Endothelial cell of umbilical vein (primary cell): ENCODE data around the gene MAGI1. TPM values are rescaled to one million over a fixed set of nuclear protein-coding genes. Genes with fewer than 3 reads are reported as not detected.

Experiments used
- BruUV-seq: library from RNA; stranded (reverse); fragments of 400-500 nt; replicated peaks from 2 replicates; lab custom pipeline; 2021; lab: Mats Ljungman, UMichigan
- CTCF ChIA-PET: fragments of 300-600, 350-600 bp; sonication (Branson Sonifier 250); formaldehyde crosslinking; loops from one replicate; lab custom pipeline; 2021; ENCODE audit warnings: antibody characterized with exemption, inconsistent platforms; lab: Charles Lee
- POLR2A ChIA-PET: fragments of 300-600, 350-600 bp; sonication (Branson Sonifier 250); formaldehyde crosslinking; loops from one replicate; lab custom pipeline; 2021; ENCODE audit warnings: antibody characterized with exemption, inconsistent platforms; lab: Charles Lee
- DNase-seq: peaks from one replicate; pipeline ENCODE4 v3.0.0-alpha.2; 2011; ENCODE audit warnings: low read depth, low spot score
- FAIRE-seq: peaks from 2 replicates; lab custom pipeline; 2011; peaks lifted over from hg19 to GRCh38; lab: Jason Lieb, UNC
- H2AFZ ChIP-seq: 2 replicates; pipeline ENCODE4 v1.6.0; 2012; ENCODE audit warnings: low read depth, low read length, control low read depth, inconsistent platforms
- H3K27ac ChIP-seq: 2 replicates; pipeline ENCODE4 v1.5.1; 2011; ENCODE audit warnings: low read depth, mild to moderate bottlenecking, control low read depth, low read length, moderate library complexity; ENCODE audit not compliant: insufficient read depth
- H3K27me3 ChIP-seq, 2 experiments: 2 replicates each; pipeline versions ENCODE4 v1.6.0 to v1.6.1; 2011; ENCODE audit warnings: low read length in 2 of 2, mixed read lengths in 1 of 2; ENCODE audit not compliant: control insufficient read depth in 2 of 2, insufficient read depth in 2 of 2
- H3K36me3 ChIP-seq, 2 experiments: 2 replicates in 1 of 2; 3 replicates in 1 of 2; pipeline ENCODE4 v1.5.1; 2011; ENCODE audit warnings: low read length in 2 of 2, mild to moderate bottlenecking in 1 of 2, moderate library complexity in 1 of 2; ENCODE audit not compliant: control insufficient read depth in 2 of 2, insufficient read depth in 2 of 2; ENCODE audit errors: extremely low read depth in 1 of 2
- H3K4me1 ChIP-seq: 3 replicates; pipeline ENCODE4 v1.5.1; 2011; ENCODE audit warnings: mild to moderate bottlenecking, low read length; ENCODE audit not compliant: control insufficient read depth, insufficient read depth; ENCODE audit errors: extremely low read depth
- H3K4me2 ChIP-seq: 2 replicates; pipeline ENCODE4 v1.6.1; 2011; ENCODE audit warnings: low read length, control low read depth, mixed read lengths; ENCODE audit not compliant: insufficient read depth
- H3K4me3 ChIP-seq, 3 experiments: fragments of 200-600 bp in 1 of 3; sonication (generic), shearing (Covaris generic) in 1 of 3; replicated peaks in 1 of 3; 2 replicates each; pipeline ENCODE4 v1.5.1; 2011 to 2016; ENCODE audit warnings: control low read depth in 3 of 3, low read length in 3 of 3, mild to moderate bottlenecking in 2 of 3, inconsistent platforms in 1 of 3, low read depth in 1 of 3, moderate library complexity in 1 of 3; ENCODE audit not compliant: insufficient read depth in 1 of 3
- H3K79me2 ChIP-seq: 2 replicates; pipeline ENCODE4 v1.6.0; 2012; ENCODE audit warnings: low read length, inconsistent platforms; ENCODE audit not compliant: control insufficient read depth, insufficient read depth
- H3K9ac ChIP-seq: replicated peaks from 2 replicates; pipeline ENCODE3; 2011; ENCODE audit warnings: low read length, control low read depth; ENCODE audit not compliant: insufficient read depth; ENCODE audit errors: extremely low read depth
- H3K9me1 ChIP-seq: replicated peaks from 3 replicates; pipeline ENCODE4 v1.6.0; 2011; ENCODE audit warnings: mild to moderate bottlenecking, low read length; ENCODE audit not compliant: control insufficient read depth, insufficient read depth; ENCODE audit errors: extremely low read depth
- H3K9me3 ChIP-seq: replicated peaks from 2 replicates; pipeline ENCODE4 v1.5.1; 2012; ENCODE audit warnings: low read length, inconsistent platforms; ENCODE audit not compliant: control insufficient read depth, insufficient read depth
- H4K20me1 ChIP-seq: replicated peaks from 2 replicates; pipeline ENCODE3; 2011; ENCODE audit warnings: mild to moderate bottlenecking, low read length; ENCODE audit not compliant: control insufficient read depth, insufficient read depth; ENCODE audit errors: extremely low read depth
- CTCF ChIP-seq, 2 donors: IDR thresholded peaks; 1 replicate in 1 of 2; 2 replicates in 1 of 2; pipeline ENCODE4 v1.5.1; 2011; ENCODE audit warnings: low read length in 2 of 2, mild to moderate bottlenecking in 2 of 2, moderate library complexity in 2 of 2, control low read depth in 1 of 2, inconsistent platforms in 1 of 2, low read depth in 1 of 2; ENCODE audit not compliant: insufficient read depth in 1 of 2; ENCODE audit errors: extremely low read depth in 1 of 2
- EZH2 ChIP-seq: IDR thresholded peaks from 2 replicates; pipeline ENCODE4 v1.6.1; 2012; ENCODE audit warnings: borderline replicate concordance, low read depth, mild to moderate bottlenecking, moderate library complexity, low read length, inconsistent platforms; ENCODE audit not compliant: severe bottlenecking
- FOS ChIP-seq: IDR thresholded peaks from 2 replicates; pipeline ENCODE4 v1.6.1; 2011; ENCODE audit warnings: mild to moderate bottlenecking, low read length, moderate library complexity, borderline replicate concordance; ENCODE audit not compliant: insufficient read depth
- GATA2 ChIP-seq: IDR thresholded peaks from 2 replicates; pipeline ENCODE4 v1.7.0; 2011; ENCODE audit warnings: low read depth, mild to moderate bottlenecking, moderate library complexity, mixed read lengths, low read length; ENCODE audit not compliant: insufficient read length, insufficient read depth
- JUN ChIP-seq: IDR thresholded peaks from 2 replicates; pipeline ENCODE4 v1.6.1; 2011; ENCODE audit warnings: borderline replicate concordance, low read depth; ENCODE audit not compliant: insufficient read length, insufficient read depth
- MYC ChIP-seq: IDR thresholded peaks from one replicate; pipeline ENCODE4 v1.6.1; 2011; ENCODE audit warnings: mild to moderate bottlenecking, low read depth, low read length
- POLR2A ChIP-seq: IDR thresholded peaks from 2 replicates; pipeline ENCODE4 v1.6.1; 2012; ENCODE audit warnings: low read depth, mild to moderate bottlenecking, control low read depth, low read length
- POLR2AphosphoS5 ChIP-seq: IDR thresholded peaks from 2 replicates; pipeline ENCODE4 v1.6.1; 2012; ENCODE audit warnings: low read depth, mild to moderate bottlenecking, control low read depth, low read length, moderate library complexity; ENCODE audit not compliant: insufficient read depth
- dilution Hi-C: fragments of 300-500 bp; cut with MboI; formaldehyde crosslinking; loops from one replicate; pipeline ENCODE4 v1.15.0; 2019; ENCODE audit warnings: low sequenced_read_pairs; ENCODE audit not compliant: extremely low pct_ligation_motif_present
- intact Hi-C: fragments of 100-400 bp; cut with micrococcal nuclease; formaldehyde crosslinking; loops from one replicate; pipeline ENCODE4 v1.10.0; 2022
- polyA plus RNA-seq, 4 experiments: library from polyadenylated mRNA; depleted of rRNA in 3 of 4; stranded (reverse) in 3 of 4; unstranded in 1 of 4; fragments of >200 nt; gene quantifications; 2 replicates each; pipeline versions ENCODE4 v1.2.1 to v1.2.3, GENCODE V29; 2011 to 2012; ENCODE audit warnings: missing spikeins in 1 of 4
- total RNA-seq: library from RNA; stranded (reverse); gene quantifications from 2 replicates; pipeline ENCODE4 v1.2.3, GENCODE V29; 2021
- TF ChIP-seq, protein P1 (sequence below): IDR thresholded peaks from 2 replicates; pipeline ENCODE4 v1.6.1; 2011; ENCODE audit not compliant: insufficient read depth, insufficient read length

The MAGI1 gene
- total and polyA plus RNA-seq, 2 donors (not counting 3 experiments of a cell fraction or from before 2014, with no cell fraction given), result 10.1 to 47.9 TPM

DNA sequence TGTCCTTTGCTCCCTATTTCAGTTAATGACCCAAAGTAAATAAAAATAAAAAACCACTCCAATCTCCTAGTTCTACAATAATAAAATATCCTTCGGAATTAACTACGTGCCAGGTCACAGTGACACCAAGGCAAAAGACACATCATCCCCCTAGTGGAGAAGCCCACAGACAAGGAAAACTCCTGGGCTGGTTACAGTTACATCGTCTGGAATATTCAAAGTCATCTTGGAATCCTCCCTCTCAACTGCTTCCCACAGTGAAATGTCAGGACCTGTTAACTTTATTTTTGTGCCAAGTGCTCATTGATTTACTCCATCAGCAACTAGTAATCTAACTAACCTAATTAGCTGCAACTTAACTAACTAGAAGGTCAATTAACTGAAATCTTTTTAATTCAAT lies 349.3 kb downstream of the MAGI1 start:
- Histone ChIP-seq H3K4me1 (no peaks in the 10 kb centered on the region), H3K36me3 (no peaks in the 10 kb centered on the region), H3K9me3 (no peaks in the 10 kb centered on the region), H3K27ac (no peak overlapping the region), H3K9me1 (no peaks in the 10 kb centered on the region), H3K79me2 (no peaks in the 10 kb centered on the region), H3K4me3 (no peak overlapping the region), H3K9ac (no peak overlapping the region), H2AFZ (no peak overlapping the region), H3K4me2 (no peak overlapping the region), H4K20me1 (no peaks in the 10 kb centered on the region), H3K27me3 (no peaks in the 10 kb centered on the region)
- intact Hi-C loops (no loop called here), dilution Hi-C loops (no loop called here)
- CTCF ChIA-PET, result interaction anchor here (0.6 to 1.5 kb wide), 4 partner anchors 12 to 337 kb away, joined by 3 to 5 read pairs (median 4); no protein-coding TSS in a partner anchor
- no TSS peak for BruUV-seq
- POLR2A ChIA-PET, result no interaction called here
- TF ChIP-seq JUN (no peak), POLR2AphosphoS5 (no peak), FOS (no peak), MYC (no peak), EZH2 (no peak), GATA2 (no peak), CTCF (IDR thresholded peaks at IDR 0.05; ENCODE audit: extremely low read depth in 1 of 2, insufficient read depth in 1 of 2, low read depth in 1 of 2, low read length in 2 of 2) (no peak), POLR2A (no peak)
- TF ChIP-seq, protein P1, sequence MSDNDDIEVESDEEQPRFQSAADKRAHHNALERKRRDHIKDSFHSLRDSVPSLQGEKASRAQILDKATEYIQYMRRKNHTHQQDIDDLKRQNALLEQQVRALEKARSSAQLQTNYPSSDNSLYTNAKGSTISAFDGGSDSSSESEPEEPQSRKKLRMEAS, result no peak
- DNase-seq (no peak), FAIRE-seq (no peak)
